Kidney tubule cell (primary cell): Measurements from ENCODE around the gene EPN2.
A peak's percentile ranks its signal among the peaks of the same experiment; 100 is the strongest.

Experiments used
- DNase-seq: peaks from one replicate; pipeline ENCODE4 v3.0.0-alpha.2; 2018; ENCODE audit warnings: low spot score

EPN2 gene

DNA sequence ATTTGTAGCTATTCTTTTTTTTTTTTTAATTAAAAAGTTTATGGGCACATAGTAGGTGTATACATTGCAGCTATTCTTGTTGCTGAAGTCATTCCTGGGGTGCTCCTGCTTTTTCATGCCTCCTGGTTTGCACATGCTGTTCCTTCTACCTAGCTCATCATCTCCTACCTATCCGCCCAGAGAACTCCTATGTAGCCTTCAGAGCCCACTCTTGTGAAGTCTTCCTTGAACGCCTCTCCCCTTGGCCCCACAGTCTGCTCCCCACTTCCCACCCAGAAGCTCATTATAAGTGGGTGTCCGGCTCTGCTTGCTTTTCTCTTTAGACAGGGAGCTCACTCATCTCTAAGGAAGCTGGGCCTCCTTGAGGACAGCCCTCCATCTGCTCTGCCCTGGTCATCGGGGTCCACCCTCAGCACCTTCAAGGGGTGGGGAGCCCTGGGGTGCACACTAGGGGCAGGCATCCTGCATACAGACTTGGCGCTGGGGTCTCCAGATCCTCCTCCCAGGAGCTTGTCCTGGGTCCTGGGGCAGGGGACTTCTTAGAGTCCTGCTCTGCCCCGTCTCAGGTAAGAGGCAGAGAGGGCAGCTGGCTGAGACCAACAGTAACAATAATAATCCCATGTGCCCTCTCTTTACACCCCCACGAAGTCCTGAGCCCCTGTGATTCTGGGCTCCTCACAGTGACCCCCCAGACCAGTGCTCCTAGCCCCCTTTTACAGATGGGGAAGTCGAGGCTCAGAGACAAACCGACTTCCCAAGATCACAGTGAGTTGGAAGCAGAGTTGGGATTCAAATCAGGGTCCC is 128.9 kb downstream of the EPN2 start:
- no peak for DNase-seq

GRCh38 chr17:19366637-19366972 is 129.4 kb downstream of the EPN2 start:
- DNase-seq = no peak

- no peak for DNase-seq
These were observed 131.1 kb downstream of the EPN2 start for GRCh38 chr17:19368229-19368628.

- DNase-seq = no peak
These were observed 132.1 kb downstream of the EPN2 start for GRCh38 chr17:19369107-19369778.

- DNase-seq = no peak
These were observed 132.8 kb downstream of the EPN2 start for GRCh38 chr17:19369846-19370492.

DNA sequence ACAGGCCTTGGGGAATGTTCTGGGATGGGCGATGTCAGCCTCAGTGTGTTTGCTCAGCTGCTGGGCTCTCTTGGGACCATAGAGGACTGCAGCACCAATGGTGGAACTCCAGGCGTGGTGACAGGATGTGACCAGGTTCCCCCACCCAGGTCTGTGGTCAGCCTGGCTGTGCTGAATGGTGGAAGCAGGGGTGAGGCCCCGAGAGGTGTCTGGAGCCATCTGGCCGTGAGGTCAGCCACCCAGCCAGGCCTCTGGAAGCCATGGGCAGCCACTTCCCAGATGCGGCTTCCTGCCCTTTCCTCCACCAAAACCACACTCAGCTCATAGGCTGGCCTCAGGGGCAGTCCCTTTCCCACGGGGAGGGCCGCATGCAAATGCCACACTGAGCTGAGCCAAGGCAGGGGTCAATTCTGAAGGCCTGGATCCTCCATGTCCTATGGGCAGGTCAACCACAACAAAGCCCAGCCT is 133.4 kb downstream of the EPN2 start:
- no peak for DNase-seq

GRCh38 chr17:19371259-19372010 is 134.3 kb downstream of the EPN2 start:
- no peak for DNase-seq

GRCh38 chr17:19372011-19372370 is 134.8 kb downstream of the EPN2 start:
- no peak for DNase-seq

DNA sequence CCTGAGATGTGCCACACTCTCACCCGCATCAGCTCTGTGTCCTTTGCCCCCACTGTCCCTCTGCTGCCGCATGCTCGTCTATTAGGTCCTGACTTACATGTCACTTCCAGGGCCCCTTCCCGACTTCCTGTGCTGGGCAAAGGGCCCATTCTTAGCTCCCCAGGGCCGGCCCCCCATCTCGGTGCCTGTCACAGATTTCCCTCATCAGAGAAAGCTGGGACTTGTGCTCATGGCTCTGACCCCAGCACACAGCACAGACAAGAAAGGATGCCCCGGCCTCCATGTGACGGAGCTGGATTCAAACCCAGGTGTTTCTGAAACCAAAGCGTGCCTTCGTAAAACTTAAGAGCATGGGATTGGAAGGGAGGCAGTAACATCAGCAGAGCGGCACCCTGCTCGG is 135.3 kb downstream of the EPN2 start:
- DNase-seq = no peak

DNA sequence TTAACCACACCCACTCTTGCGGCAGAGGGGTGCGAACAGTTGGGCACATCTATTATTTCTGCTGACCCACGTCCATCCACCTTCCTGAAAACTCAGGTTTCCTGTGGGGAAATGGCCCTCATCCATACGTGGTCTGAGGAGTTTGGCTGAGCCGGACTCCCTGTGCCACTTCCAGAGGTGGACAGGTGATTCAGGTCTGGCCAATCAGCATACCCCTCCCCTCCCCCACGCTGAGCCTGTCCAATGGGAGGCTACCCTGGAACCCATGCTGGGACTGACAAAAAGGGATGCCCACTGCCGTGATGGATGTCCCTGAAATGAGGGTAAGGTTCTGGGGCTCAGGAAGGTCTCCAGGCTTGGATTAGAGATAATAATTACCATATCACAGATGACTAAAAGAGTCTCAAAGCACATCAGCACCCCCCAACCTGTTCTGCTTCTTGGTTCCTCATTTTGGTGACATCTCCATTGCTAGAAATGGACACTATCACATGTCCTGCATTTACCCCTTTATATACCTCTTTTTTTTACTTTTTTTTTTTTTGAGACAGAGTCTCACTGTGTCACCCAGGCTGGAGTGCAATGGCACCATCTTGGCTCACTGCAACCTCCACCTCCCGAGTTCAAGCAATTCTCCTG is 135.8 kb downstream of the EPN2 start:
- no peak for DNase-seq

DNA sequence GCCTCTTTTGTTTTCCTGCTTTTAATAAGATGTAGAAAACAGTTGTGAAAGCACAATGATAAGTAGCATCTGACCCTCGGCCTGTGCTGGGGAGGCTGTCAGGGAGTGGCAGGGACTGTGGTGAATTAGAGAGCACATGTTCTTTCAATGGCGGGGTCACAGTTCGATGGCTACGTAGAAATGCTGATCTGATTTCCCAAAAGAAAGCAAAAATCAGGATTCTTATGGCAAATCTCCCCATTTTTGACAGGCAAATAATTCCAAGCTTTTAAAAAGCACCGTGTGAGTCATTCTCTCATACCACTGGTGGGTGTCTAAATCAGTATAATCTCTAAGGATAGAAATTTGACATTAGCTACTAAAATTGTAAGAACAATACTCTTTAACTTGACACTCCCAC is 137.0 kb downstream of the EPN2 start:
- DNase-seq = no peak

GRCh38 chr17:19375732-19376131 is 138.6 kb downstream of the EPN2 start:
- DNase-seq = no peak

GRCh38 chr17:19376811-19377210 is 139.6 kb downstream of the EPN2 start:
- DNase-seq = peak; percentile 26

GRCh38 chr17:19377602-19378415 is 140.6 kb downstream of the EPN2 start:
- DNase-seq = peak; percentile 99

DNA sequence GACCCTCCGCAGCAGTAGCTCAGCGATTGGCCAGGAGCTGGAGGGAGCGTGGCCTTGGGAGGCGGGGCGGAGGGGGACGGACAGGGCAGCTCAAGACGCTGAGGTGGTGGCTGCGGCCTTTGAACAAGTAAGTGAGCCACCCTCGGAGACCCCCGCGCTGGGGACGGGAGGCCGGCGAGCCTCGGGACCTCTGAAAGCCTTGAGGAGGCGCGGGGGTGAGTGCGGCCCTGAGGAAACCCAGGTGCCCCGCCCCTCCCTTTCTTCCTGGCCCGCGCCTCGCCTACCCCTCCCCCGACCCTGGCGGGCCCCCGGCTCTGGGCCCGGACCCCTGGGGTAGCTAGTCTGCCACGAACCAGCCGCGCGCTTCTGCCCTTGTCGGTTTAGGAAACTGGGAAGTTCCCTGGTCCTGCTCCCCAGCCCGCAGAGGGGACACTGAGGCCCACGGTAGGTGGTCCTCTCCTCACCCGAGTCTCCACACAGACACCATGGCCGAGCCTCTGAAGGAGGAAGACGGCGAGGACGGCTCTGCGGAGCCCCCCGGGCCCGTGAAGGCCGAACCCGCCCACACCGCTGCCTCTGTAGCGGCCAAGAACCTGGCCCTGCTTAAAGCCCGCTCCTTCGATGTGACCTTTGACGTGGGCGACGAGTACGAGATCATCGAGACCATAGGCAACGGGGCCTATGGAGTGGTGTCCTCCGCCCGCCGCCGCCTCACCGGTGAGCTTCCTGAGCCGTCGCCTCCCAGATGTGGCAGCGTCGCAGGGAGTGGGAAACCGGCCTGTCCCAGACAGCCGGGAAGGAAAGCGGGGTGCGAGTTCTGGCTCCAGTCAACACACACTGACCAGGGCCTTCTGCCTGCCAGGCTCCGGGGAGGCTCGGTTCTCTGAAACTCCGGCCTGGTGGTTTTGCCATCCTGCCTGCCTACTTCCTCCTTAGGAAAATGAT is 141.5 kb downstream of the EPN2 start, which contains the start of gene MAPK7:
MAPK7 (plus strand) TSS at position 83 of the 945 bp plus-strand sequence; CDS start at position 486, 403 bp downstream.
- peak; percentile 10 for DNase-seq

DNA sequence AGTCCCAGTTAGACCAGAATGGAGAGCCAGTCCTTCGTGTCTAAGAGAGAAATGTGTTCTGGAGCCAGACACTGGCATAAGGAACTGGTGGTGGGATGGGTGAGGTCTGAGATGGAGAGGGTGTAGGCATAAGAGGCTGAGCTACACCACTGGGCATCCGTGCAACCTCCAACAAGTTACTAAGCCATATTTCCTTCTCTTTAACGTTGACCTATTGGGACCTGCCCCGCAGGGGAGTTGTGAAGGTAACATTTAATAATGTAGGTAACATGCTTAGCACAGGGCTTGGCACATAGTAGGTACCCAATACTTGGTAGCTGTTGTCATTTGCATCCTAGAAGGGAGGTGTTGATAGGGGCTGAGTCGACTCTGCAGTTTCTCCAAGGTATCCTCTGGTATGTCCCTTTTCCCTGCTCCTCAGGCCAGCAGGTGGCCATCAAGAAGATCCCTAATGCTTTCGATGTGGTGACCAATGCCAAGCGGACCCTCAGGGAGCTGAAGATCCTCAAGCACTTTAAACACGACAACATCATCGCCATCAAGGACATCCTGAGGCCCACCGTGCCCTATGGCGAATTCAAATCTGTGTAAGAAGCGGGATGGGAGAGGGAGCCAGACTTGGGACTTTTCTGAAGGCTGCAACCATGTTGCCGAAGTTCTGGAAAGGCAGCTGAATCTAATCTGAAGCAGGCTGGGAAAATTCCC is 142.3 kb downstream of the EPN2 start:
- DNase-seq = no peak

DNA sequence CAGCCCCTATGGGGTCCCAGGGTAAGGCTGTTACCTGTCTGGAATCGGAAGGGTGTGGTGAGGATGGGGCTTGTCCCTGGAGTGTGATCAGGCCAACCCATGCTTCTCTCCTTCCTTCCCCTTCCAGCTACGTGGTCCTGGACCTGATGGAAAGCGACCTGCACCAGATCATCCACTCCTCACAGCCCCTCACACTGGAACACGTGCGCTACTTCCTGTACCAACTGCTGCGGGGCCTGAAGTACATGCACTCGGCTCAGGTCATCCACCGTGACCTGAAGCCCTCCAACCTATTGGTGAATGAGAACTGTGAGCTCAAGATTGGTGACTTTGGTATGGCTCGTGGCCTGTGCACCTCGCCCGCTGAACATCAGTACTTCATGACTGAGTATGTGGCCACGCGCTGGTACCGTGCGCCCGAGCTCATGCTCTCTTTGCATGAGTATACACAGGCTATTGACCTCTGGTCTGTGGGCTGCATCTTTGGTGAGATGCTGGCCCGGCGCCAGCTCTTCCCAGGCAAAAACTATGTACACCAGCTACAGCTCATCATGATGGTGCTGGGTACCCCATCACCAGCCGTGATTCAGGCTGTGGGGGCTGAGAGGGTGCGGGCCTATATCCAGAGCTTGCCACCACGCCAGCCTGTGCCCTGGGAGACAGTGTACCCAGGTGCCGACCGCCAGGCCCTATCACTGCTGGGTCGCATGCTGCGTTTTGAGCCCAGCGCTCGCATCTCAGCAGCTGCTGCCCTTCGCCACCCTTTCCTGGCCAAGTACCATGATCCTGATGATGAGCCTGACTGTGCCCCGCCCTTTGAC is 143.5 kb downstream of the EPN2 start:
- no peak for DNase-seq

DNA sequence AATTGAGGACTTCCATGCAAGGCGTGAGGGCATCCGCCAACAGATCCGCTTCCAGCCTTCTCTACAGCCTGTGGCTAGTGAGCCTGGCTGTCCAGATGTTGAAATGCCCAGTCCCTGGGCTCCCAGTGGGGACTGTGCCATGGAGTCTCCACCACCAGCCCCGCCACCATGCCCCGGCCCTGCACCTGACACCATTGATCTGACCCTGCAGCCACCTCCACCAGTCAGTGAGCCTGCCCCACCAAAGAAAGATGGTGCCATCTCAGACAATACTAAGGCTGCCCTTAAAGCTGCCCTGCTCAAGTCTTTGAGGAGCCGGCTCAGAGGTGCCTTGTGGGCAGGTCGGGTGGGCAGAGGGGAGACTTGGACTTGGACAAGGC is 144.2 kb downstream of the EPN2 start:
- DNase-seq = no peak
